ENCODE measurements around the gene PHF12. TPM values are rescaled to one million over a fixed set of nuclear protein-coding genes. Genes with fewer than 3 reads are reported as not detected.

The PHF12 gene
- total and polyA plus RNA-seq, 2 donors (not counting 1 experiment from before 2014, with no cell fraction given), result 10.1 to 14.2 TPM

GRCh38 chr17:28983286-28984230 lies 32.2 kb upstream of the PHF12 start:
- Histone ChIP-seq H3K4me3 (replicated peaks in 1 of 4; ENCODE audit: control extremely low read depth in 1 of 4, insufficient read depth in 1 of 4, low read depth in 3 of 4, low read length in 4 of 4) (no peak overlapping the region), H3K27me3 (ENCODE audit: control insufficient read depth, insufficient read depth, low read length) (peaks cover 43% of the 10 kb centered on the region), H3K4me1 (ENCODE audit: control insufficient read depth, extremely low read depth, insufficient read depth, low read length) (no peaks in the 10 kb centered on the region), H3K79me2 (ENCODE audit: control insufficient read depth, insufficient read depth, low read length) (no peaks in the 10 kb centered on the region), H3K36me3 (ENCODE audit: control insufficient read depth, insufficient read depth, low read length) (no peaks in the 10 kb centered on the region), H4K20me1 (ENCODE audit: control insufficient read depth, extremely low read depth, insufficient read depth, low read length) (no peaks in the 10 kb centered on the region), H3K27ac (ENCODE audit: insufficient read depth, low read length) (no peak overlapping the region), H3K4me2 (ENCODE audit: extremely low read depth, insufficient read depth, low read length) (no peak overlapping the region), H2AFZ (ENCODE audit: low read length) (no peak overlapping the region), H3K9me3 (ENCODE audit: control insufficient read depth, insufficient read depth, low read depth, low read length) (no peaks in the 10 kb centered on the region), H3K9ac (ENCODE audit: insufficient read depth, low read length) (no peak overlapping the region)
- DNase-seq (ENCODE audit: low read depth in 2 of 2), result peak in 1 of 2 donors; percentile 12
- no peak for TF ChIP-seq CTCF (conservative IDR thresholded peaks at IDR 0.05 in 1 of 2, IDR thresholded peaks at IDR 0.05 in 1 of 2; ENCODE audit: low read depth in 1 of 2, low read length in 2 of 2)
- no peak for TF ChIP-seq EZH2 (IDR thresholded peaks at IDR 0.05; ENCODE audit: low read length, missing control alignments)

GRCh38 chr17:28982131-28982793 lies 30.9 kb upstream of the PHF12 start:
- H4K20me1 ChIP-seq (ENCODE audit: control insufficient read depth, extremely low read depth, insufficient read depth, low read length), result no peaks in the 10 kb centered on the region
- H3K36me3 ChIP-seq (ENCODE audit: control insufficient read depth, insufficient read depth, low read length), result no peaks in the 10 kb centered on the region
- TF ChIP-seq CTCF (conservative IDR thresholded peaks at IDR 0.05 in 1 of 2, IDR thresholded peaks at IDR 0.05 in 1 of 2; ENCODE audit: low read depth in 1 of 2, low read length in 2 of 2), result no peak
- no peak for TF ChIP-seq EZH2 (IDR thresholded peaks at IDR 0.05; ENCODE audit: low read length, missing control alignments)
- no peaks in the 10 kb centered on the region for H3K79me2 ChIP-seq (ENCODE audit: control insufficient read depth, insufficient read depth, low read length)
- peak in 1 of 2 donors; percentile 18 for DNase-seq (ENCODE audit: low read depth in 2 of 2)
- no peak overlapping the region for H3K4me3 ChIP-seq (replicated peaks in 1 of 4; ENCODE audit: control extremely low read depth in 1 of 4, insufficient read depth in 1 of 4, low read depth in 3 of 4, low read length in 4 of 4)
- no peak overlapping the region for H3K9ac ChIP-seq (ENCODE audit: insufficient read depth, low read length)
- H3K4me1 ChIP-seq (ENCODE audit: control insufficient read depth, extremely low read depth, insufficient read depth, low read length), result no peaks in the 10 kb centered on the region
- peaks cover 45% of the 10 kb centered on the region for H3K27me3 ChIP-seq (ENCODE audit: control insufficient read depth, insufficient read depth, low read length)
- H3K4me2 ChIP-seq (ENCODE audit: extremely low read depth, insufficient read depth, low read length), result no peak overlapping the region
- H3K27ac ChIP-seq (ENCODE audit: insufficient read depth, low read length), result no peak overlapping the region
- H3K9me3 ChIP-seq (ENCODE audit: control insufficient read depth, insufficient read depth, low read depth, low read length), result no peaks in the 10 kb centered on the region
- no peak overlapping the region for H2AFZ ChIP-seq (ENCODE audit: low read length)

- H3K79me2 ChIP-seq (ENCODE audit: control insufficient read depth, insufficient read depth, low read length), result no peaks in the 10 kb centered on the region
- H3K27ac ChIP-seq (ENCODE audit: insufficient read depth, low read length), result no peak overlapping the region
- H3K27me3 ChIP-seq (ENCODE audit: control insufficient read depth, insufficient read depth, low read length), result peaks cover 16% of the 10 kb centered on the region
- no peak overlapping the region for H3K4me3 ChIP-seq (replicated peaks in 1 of 4; ENCODE audit: control extremely low read depth in 1 of 4, insufficient read depth in 1 of 4, low read depth in 3 of 4, low read length in 4 of 4)
- DNase-seq (ENCODE audit: low read depth in 2 of 2), result no peak
- no peak overlapping the region for H2AFZ ChIP-seq (ENCODE audit: low read length)
- no peaks in the 10 kb centered on the region for H3K36me3 ChIP-seq (ENCODE audit: control insufficient read depth, insufficient read depth, low read length)
- H3K4me2 ChIP-seq (ENCODE audit: extremely low read depth, insufficient read depth, low read length), result no peak overlapping the region
- no peak for TF ChIP-seq CTCF (conservative IDR thresholded peaks at IDR 0.05 in 1 of 2, IDR thresholded peaks at IDR 0.05 in 1 of 2; ENCODE audit: low read depth in 1 of 2, low read length in 2 of 2)
- TF ChIP-seq EZH2 (IDR thresholded peaks at IDR 0.05; ENCODE audit: low read length, missing control alignments), result no peak
- H3K9me3 ChIP-seq (ENCODE audit: control insufficient read depth, insufficient read depth, low read depth, low read length), result no peaks in the 10 kb centered on the region
- no peaks in the 10 kb centered on the region for H4K20me1 ChIP-seq (ENCODE audit: control insufficient read depth, extremely low read depth, insufficient read depth, low read length)
- no peaks in the 10 kb centered on the region for H3K4me1 ChIP-seq (ENCODE audit: control insufficient read depth, extremely low read depth, insufficient read depth, low read length)
- H3K9ac ChIP-seq (ENCODE audit: insufficient read depth, low read length), result no peak overlapping the region
Observed at GRCh38 chr17:28978356-28978964, 27.1 kb upstream of the PHF12 start.
